Fibroblast of lung (primary cell): ENCODE data around the gene TTLL11. TPM values are rescaled to one million over a fixed set of nuclear protein-coding genes. Genes with fewer than 3 reads are reported as not detected.

Experiments used
- DNase-seq, 2 donors: peaks; one replicate each; pipeline versions ENCODE4 v3.0.0 to v3.0.0-alpha.2; 2010; ENCODE audit warnings: low read depth in 2 of 2
- H2AFZ ChIP-seq: 2 replicates; pipeline ENCODE4 v1.5.1; 2012; ENCODE audit warnings: low read length, control low read depth, inconsistent platforms
- H3K27ac ChIP-seq: 2 replicates; pipeline ENCODE4 v1.5.1; 2011; ENCODE audit warnings: low read length, control low read depth; ENCODE audit not compliant: insufficient read depth
- H3K27me3 ChIP-seq: 2 replicates; pipeline ENCODE4 v1.5.1; 2011; ENCODE audit warnings: mild to moderate bottlenecking, low read length; ENCODE audit not compliant: control insufficient read depth, insufficient read depth
- H3K36me3 ChIP-seq: 2 replicates; pipeline ENCODE4 v1.5.1; 2011; ENCODE audit warnings: low read length; ENCODE audit not compliant: control insufficient read depth, insufficient read depth
- H3K4me1 ChIP-seq: 2 replicates; pipeline ENCODE4 v1.5.1; 2011; ENCODE audit warnings: low read length; ENCODE audit not compliant: control insufficient read depth, insufficient read depth; ENCODE audit errors: extremely low read depth
- H3K4me2 ChIP-seq: 2 replicates; pipeline ENCODE4 v1.5.1; 2011; ENCODE audit warnings: low read length, control low read depth; ENCODE audit not compliant: insufficient read depth; ENCODE audit errors: extremely low read depth
- H3K4me3 ChIP-seq, 4 experiments: fragments of 200-600 bp in 1 of 4; sonication (generic) in 1 of 4; replicated peaks in 1 of 4; 2 replicates each; pipeline ENCODE4 v1.5.1; 2011 to 2016; ENCODE audit warnings: low read length in 4 of 4, low read depth in 3 of 4, mild to moderate bottlenecking in 3 of 4, control low read depth in 2 of 4, inconsistent platforms in 1 of 4, mixed read lengths in 1 of 4; ENCODE audit not compliant: insufficient read depth in 1 of 4; ENCODE audit errors: control extremely low read depth in 1 of 4
- H3K79me2 ChIP-seq: 2 replicates; pipeline ENCODE4 v1.5.1; 2012; ENCODE audit warnings: mild to moderate bottlenecking, low read length, inconsistent platforms; ENCODE audit not compliant: control insufficient read depth, insufficient read depth
- H3K9ac ChIP-seq: 2 replicates; pipeline ENCODE4 v1.5.1; 2011; ENCODE audit warnings: mild to moderate bottlenecking, low read length, control low read depth; ENCODE audit not compliant: insufficient read depth
- H3K9me3 ChIP-seq: 2 replicates; pipeline ENCODE4 v1.5.1; 2012; ENCODE audit warnings: low read depth, low read length; ENCODE audit not compliant: control insufficient read depth, insufficient read depth
- H4K20me1 ChIP-seq: 2 replicates; pipeline ENCODE4 v1.5.1; 2011; ENCODE audit warnings: low read length; ENCODE audit not compliant: control insufficient read depth, insufficient read depth; ENCODE audit errors: extremely low read depth
- CTCF ChIP-seq, 2 donors: IDR thresholded peaks in 1 of 2; conservative IDR thresholded peaks in 1 of 2; 1 replicate in 1 of 2; 2 replicates in 1 of 2; pipeline ENCODE4 v1.5.1; 2011 to 2012; ENCODE audit warnings: low read length in 2 of 2, control low read depth in 1 of 2, inconsistent platforms in 1 of 2, low read depth in 1 of 2, mild to moderate bottlenecking in 1 of 2
- EZH2 ChIP-seq: IDR thresholded peaks from 2 replicates; pipeline ENCODE4 v1.5.1; 2012; ENCODE audit warnings: low read length, control low read depth, mild to moderate bottlenecking; ENCODE audit errors: missing control alignments
- polyA plus RNA-seq, 2 donors: library from polyadenylated mRNA; depleted of rRNA in 1 of 2; stranded (reverse) in 1 of 2; unstranded in 1 of 2; fragments of >200 nt; gene quantifications; 2 replicates each; pipeline ENCODE4 v1.2.1, GENCODE V29; 2011 to 2012; ENCODE audit warnings: missing spikeins in 1 of 2
- total RNA-seq: library from RNA; depleted of rRNA; stranded (reverse); fragments of >200 nt; gene quantifications from 2 replicates; pipeline ENCODE4 v1.2.1, GENCODE V29; 2014

TTLL11 gene
- total and polyA plus RNA-seq, 2 donors (not counting 1 experiment from before 2014, with no cell fraction given): 3.9 to 4.8 TPM

- TF ChIP-seq CTCF (conservative IDR thresholded peaks at IDR 0.05 in 1 of 2, IDR thresholded peaks at IDR 0.05 in 1 of 2; ENCODE audit: low read depth in 1 of 2, low read length in 2 of 2) (no peak), EZH2 (no peak)
- Histone ChIP-seq H3K27ac (no peak overlapping the region), H3K4me1 (no peaks in the 10 kb centered on the region), H3K4me2 (no peak overlapping the region), H3K9ac (no peak overlapping the region), H4K20me1 (no peaks in the 10 kb centered on the region), H3K9me3 (no peaks in the 10 kb centered on the region), H3K79me2 (no peaks in the 10 kb centered on the region), H3K4me3 (no peak overlapping the region), H3K27me3 (no peaks in the 10 kb centered on the region), H3K36me3 (no peaks in the 10 kb centered on the region), H2AFZ (no peak overlapping the region)
- DNase-seq: no peak
These were observed 304.3 kb downstream of the TTLL11 start for GRCh38 chr9:121788686-121789366.

GRCh38 chr9:121786998-121787422 lies 306.1 kb downstream of the TTLL11 start:
- Histone ChIP-seq H2AFZ (no peak overlapping the region), H3K4me3 (no peak overlapping the region), H4K20me1 (no peaks in the 10 kb centered on the region), H3K79me2 (no peaks in the 10 kb centered on the region), H3K27ac (no peak overlapping the region), H3K27me3 (no peaks in the 10 kb centered on the region), H3K9ac (no peak overlapping the region), H3K9me3 (no peaks in the 10 kb centered on the region), H3K36me3 (peaks cover 3% of the 10 kb centered on the region), H3K4me1 (no peaks in the 10 kb centered on the region), H3K4me2 (no peak overlapping the region)
- DNase-seq: no peak
- no peak for TF ChIP-seq EZH2
- TF ChIP-seq CTCF (conservative IDR thresholded peaks at IDR 0.05 in 1 of 2, IDR thresholded peaks at IDR 0.05 in 1 of 2; ENCODE audit: low read depth in 1 of 2, low read length in 2 of 2): no peak

GRCh38 chr9:121786543-121786948 lies 306.6 kb downstream of the TTLL11 start:
- no peaks in the 10 kb centered on the region for H4K20me1 ChIP-seq
- no peaks in the 10 kb centered on the region for H3K9me3 ChIP-seq
- DNase-seq: no peak
- no peak overlapping the region for H3K4me3 ChIP-seq
- H3K79me2 ChIP-seq: no peaks in the 10 kb centered on the region
- H3K4me1 ChIP-seq: no peaks in the 10 kb centered on the region
- no peak overlapping the region for H3K27ac ChIP-seq
- H2AFZ ChIP-seq: no peak overlapping the region
- H3K9ac ChIP-seq: no peak overlapping the region
- TF ChIP-seq CTCF (conservative IDR thresholded peaks at IDR 0.05 in 1 of 2, IDR thresholded peaks at IDR 0.05 in 1 of 2; ENCODE audit: low read depth in 1 of 2, low read length in 2 of 2) (no peak), EZH2 (no peak)
- H3K4me2 ChIP-seq: no peak overlapping the region
- H3K36me3 ChIP-seq: peaks cover 3% of the 10 kb centered on the region
- H3K27me3 ChIP-seq: no peaks in the 10 kb centered on the region
